ENCODE measurements around the gene IP6K2.

Gene IP6K2

DNA sequence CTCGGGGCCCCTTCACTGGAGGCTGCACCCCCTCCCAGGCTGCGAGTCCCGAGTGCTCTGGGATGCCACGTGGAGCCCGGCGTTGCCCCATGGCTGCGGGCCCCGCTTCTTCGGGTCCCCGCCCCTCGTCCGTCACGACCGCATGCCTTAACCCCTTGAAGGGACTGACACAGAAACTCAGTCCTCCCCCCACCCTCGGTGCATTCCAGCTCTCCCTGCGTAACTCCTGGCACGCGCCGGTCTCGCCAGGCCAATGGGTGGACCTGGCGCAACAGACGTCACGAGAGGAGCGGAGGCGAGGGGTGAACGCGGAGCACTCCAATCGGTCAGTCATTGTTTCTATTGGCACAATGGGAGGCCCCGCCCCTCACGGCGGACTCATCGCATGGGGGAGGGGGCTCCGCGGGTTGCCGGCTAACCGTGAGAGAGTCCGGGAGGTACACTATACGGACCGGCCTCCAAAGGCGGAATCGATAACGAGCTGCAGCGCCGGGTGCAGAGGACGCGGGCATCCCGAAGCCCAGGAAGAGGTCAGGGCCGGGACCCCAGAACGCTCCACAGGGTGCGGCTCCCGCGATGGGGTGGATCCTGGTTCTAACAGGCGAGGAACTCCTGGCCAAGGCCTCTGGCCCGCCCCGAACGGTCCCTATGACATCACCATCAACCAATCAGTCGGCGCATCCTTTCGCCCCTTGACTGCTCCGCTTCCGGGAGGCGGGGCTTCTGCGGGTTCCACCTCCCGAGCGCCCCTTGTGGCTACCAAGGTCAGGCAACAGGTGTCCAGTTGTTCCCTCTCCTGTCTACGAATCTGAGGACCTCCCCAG lies 53.3 kb downstream of the IP6K2 start:
- peak; percentile 82 for DNase-seq (ENCODE audit: low read depth)

DNA sequence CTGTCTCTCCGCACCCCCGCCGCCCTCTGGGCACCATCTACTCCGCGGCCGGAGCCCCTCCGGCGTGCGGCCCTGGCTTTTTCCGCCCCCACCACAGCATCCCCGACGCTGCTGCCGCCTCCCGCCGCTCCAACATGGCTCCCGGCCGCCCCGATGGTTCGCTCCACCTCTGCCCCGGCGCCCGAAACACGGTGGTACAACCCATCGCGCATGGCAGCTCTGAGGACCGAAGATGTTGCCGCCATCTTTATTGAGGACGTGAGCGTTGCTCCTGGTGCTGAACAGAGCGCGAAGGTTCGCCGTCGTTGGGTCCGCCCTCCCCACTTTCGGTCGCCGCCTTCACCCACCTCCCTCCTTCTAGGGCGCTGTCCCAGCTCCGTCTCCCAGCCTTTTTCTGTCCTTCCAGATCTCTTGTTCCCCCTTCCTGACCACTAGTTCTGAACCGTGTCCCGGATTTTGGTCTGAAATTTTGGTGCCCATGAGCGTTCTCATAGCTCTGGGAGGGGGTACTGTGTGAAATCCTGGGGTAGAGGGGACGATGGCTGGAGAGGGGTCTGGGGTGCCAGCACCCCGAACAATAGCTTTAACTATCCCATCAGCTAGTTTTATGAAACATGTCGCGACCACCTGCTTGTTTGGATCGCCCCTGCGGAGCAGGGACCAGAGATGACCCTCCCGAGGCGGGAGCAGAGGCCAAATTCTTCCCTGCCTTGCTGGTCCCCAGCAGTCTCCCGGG lies 54.1 kb downstream of the IP6K2 start, which contains the start of gene CELSR3:
Gene CELSR3, minus strand, starts transcription at position 134 of the 736 bp plus-strand sequence. CDS start 252 bp downstream, outside the sequence.
- peak; percentile 54 for DNase-seq (ENCODE audit: low read depth)

DNA sequence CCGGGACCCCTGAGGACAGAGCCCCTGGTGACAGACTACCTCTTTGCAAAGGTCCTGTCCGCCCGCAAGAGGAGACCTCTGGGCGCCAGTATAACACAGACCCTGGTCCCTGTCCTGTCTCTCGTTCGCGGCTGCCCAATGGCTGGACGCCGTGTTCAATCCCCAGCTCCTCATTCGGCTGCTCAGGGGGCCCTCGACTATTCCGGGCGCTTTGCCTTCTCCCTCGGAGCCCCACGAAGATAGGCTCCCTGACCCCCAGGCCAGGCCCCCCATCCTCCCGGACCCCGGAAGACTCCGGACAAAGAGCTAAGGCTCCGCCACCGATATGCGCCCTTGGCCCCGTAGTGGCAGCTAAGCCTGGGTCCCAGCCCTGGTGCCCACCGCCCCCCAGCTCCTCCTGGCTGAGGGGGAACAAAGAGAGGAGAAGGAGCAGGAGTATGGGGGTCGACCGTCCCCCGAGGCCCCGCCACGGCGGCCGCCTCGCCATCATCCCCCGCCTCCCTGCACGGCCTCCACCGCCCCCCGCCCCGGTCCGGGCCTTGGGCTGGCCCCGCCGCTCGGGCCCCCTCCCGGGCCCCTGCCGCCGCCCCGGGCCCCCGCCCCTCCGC lies 54.8 kb downstream of the IP6K2 start:
- no peak for DNase-seq (ENCODE audit: low read depth)

- DNase-seq (ENCODE audit: low read depth), result peak; percentile 55
These were observed 55.4 kb downstream of the IP6K2 start for GRCh38 chr3:48661501-48662144.

DNA sequence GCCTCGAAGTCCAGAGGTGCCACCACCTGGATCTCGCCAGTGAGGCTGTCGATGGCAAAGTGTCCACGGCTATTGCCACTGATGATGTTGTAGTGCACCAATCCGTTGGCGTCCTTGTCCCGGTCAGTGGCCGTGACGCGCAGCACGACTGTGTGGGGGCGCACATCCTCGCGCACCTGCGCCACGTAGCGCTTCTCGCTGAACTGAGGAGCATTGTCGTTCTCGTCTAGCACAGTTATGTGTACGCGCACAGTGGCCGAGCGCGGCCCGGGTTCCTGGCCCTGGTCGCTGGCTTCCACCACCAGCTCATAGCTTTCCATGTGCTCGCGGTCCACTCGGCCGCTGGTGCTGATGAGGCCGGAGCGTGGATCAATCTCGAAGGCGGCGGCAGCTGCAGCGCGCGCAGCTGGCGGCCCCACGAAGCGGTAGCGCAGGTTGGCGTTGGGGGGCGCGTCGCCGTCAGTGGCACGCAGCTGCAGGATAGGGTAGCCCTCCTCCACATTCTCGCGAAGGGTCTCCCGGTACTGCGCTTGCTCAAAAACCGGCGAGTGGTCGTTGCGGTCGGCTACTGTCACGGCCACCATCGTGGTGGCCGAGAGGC lies 56.1 kb downstream of the IP6K2 start:
- no peak for DNase-seq (ENCODE audit: low read depth)

DNA sequence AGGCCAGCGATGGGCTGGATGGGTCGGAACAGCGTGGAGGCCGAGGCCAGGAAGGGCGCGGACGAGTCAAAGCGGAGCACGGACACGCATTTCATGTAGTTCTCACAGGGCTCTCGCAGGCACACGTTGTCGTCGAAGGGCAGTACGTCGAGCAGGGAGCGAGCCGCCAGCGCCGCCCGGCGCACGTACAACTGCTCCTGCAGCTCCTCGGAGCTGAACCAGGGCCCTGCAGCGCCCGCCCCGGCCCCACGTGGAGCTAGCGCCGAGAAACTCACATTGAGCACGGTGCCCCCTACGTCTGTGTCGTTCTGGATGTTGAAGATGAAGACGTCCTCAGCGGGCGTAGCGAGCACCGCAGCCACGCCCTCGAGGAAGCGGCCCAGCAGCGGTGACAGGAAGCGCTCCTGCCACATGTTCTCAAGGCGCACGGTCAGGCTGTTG lies 60.2 kb downstream of the IP6K2 start:
- DNase-seq (ENCODE audit: low read depth), result no peak

DNA sequence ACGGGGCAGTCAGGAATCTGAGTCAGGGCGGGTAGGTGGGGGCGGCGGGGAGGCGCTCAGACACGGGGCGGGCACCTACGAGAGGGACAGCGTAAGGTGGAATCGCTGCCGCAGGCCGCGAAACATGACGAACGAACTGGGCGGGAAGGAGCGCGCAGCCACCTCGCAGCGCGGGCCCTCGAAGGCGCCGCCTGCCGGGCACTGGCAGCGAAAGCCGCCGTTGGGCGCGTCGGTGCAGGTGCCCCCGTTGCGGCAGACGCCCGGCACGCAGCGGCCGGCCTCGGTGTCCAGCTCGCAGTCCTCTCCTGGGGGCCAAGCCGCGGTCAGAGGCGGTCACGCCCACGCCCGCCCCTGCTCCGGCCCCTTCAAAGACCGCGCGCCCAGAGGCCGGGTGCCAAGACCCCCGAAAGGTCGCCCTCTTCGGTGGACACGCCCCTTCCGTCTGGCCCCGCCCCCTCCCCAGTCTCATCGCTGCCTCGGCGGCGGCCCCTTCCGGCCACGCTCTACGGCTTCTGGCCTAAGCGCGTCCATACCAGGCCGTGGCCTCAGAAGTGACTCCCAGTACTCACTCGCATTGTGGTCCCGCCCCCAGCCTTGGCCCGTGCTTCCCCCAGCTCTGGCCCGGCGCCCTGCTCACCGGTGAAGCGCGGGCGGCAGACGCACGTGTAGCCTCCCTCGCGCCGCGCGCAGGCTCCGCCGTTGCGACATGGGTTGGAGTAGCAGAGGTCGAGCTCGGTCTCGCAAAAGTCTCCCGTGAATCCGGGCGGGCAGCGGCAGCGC lies 60.8 kb downstream of the IP6K2 start:
- DNase-seq (ENCODE audit: low read depth), result peak; percentile 77

GRCh38 chr3:48655606-48656005 lies 61.4 kb downstream of the IP6K2 start:
- no peak for DNase-seq (ENCODE audit: low read depth)

DNA sequence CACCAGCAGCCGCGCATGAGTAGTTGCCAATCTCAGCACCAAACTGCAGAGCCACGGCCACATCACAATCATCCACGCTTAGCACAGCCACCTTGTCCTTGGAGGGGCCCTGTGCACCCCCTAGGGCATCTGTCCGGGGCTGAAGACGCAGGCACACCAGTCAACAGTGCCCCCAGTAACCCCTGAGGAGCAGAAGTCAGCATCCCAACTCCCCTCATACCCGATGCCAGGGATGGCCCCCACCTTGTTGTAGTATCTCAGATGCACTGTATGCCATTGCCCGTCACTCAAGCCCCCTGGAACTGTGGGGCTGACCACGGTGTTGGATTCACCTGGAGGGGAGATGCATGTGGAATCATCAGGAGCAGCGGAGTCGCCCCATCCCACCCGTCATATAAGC lies 62.0 kb downstream of the IP6K2 start:
- DNase-seq (ENCODE audit: low read depth), result no peak

DNA sequence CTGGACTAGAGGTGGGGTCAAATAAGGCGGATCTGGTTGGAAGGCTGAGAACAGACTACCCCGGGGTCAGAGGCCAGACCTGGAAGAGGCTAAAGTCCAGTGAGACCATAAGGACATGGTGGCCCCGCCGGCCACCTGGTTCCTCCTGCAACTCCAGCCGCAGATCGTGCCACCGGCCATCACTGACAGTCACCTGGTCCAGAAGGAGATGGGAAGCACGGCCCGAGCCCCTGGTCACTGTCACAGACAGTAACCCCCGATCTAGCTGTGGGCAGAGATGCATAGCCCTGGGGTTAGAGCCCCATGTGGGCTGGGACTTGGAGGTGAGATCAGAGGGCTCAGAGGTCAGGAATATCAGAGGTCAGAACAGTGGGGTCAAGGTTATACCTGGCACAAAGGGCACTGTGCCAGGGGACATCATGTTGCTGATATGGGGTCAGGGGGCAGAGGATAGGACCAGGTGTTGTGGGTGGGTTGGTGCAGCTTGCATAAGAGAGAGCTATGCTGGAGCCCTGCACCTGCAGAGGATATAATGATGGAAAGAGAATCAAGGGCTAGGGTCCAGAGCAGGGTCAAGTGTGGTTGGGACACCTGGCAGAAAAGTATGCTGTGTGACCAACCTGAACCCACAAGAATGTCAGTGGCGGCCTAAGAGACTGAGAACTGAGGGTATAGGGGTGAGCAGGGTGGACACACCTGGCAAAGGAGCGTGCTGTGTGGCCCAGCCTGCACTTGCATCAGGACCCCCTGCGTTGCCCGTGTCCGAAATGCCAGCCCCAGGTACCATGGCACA lies 63.9 kb downstream of the IP6K2 start:
- no peak for DNase-seq (ENCODE audit: low read depth)

DNA sequence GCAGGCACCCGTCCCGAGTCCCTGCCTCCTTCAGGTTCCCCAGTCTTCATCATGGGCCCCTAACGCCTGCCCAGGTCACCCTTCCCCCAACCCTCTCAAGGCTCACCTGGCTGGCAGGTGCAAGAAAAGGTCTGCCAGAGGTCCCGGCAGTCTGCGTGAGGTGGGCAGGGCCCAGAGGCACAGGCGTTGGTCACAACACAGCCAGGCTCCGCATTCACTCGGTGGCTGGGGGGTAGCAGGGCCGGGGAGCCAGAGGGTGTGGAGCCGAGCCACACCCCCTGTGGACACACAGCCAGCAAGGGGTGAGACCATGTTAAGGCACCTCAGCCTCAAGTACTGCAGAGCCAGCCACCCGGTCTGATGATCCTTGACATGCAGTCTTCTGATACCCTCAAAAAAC lies 65.2 kb downstream of the IP6K2 start:
- DNase-seq (ENCODE audit: low read depth), result no peak

GRCh38 chr3:48650723-48651122 lies 66.3 kb downstream of the IP6K2 start:
- no peak for DNase-seq (ENCODE audit: low read depth)

DNA sequence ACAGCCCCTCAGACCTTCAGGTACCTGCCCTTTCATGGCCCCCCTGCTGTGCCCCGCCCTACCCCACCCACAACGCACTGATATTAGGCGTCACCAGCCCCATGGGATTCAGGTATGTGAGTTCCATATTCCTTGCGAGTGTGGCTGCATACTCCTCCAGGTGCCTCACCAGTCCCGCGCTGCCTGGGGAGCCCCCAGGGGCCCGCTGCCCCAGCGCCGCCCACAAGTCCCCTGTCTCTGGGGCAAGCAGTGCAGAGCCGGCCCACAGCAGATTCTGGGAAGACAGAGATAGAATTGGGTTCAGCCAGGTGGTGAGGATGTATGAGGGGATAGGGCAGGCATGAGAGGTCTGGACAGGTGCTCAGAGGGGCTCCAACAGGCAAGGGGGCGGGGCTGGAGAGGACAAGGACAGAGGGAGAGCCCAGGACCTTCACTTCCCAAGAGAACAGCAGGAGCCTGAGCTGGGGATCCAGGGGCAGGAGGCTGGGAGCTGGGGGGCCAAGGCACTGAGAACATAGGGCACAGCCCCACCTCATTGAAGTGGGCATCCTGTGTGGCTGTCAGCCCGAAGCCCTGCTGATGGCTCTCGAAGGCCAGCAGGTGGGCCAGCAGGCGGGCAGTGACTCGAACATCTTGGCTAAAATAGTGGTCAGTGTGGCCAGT lies 68.7 kb downstream of the IP6K2 start:
- DNase-seq (ENCODE audit: low read depth), result no peak

DNA sequence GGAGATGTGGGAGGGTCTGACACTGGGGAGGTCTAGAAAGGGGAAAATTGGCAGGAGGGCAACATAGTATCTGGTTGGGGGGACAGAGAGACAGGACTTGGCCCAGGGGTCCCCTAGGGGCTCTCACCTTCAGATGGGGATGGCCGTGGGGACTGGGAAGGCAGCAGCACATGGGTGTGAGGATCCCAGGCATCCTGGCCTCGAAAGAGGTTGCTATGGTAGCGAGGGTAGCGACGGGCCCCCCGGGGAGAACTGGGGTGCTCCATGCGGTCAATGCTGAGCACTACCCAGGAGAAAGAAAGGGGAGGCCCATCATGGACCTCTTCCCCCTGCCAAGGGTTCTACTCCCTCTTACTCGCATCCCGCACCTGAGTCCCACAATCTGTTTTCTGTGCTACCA lies 69.3 kb downstream of the IP6K2 start:
- no peak for DNase-seq (ENCODE audit: low read depth)

DNA sequence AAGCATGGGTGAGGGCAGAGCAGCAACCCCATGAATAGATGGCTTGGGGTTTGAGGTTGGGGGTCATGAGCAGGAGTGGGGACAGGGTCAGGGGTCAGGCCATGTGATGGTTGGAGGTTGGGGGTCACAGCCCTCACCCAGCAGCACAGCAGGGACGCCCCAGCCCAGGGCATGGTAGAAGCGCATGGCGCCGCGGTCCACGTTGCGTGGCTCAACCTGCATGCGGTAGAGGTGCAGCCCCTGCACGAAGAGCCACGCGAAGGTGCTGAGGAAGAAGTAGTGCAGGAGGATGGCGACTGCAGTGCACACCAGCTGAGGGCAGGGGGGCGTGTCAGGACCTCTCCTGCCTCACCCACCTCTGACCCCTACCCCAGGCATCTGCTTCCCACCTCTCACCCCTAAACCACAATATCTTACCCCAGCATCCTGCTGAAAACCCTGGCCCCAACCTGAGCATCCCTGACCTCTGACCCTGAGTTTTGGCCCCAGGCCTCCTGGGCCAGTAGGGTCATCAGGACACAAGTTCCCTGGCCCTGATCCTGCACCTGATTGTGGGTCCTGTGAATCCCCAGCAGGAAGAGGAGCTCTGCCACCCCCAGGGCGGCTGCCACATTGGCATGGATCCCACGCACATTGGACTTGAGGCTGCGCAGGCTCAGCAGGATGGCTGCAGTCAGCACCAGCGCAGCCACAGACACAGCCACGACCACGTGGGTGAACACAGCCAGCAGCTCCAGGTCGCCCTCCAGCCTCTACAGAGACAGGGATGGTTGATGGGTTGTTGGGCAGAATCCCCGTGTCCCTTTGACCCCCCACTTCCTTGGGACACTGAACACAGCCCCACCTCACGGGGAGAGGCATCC lies 71.9 kb downstream of the IP6K2 start:
- DNase-seq (ENCODE audit: low read depth), result no peak

DNA sequence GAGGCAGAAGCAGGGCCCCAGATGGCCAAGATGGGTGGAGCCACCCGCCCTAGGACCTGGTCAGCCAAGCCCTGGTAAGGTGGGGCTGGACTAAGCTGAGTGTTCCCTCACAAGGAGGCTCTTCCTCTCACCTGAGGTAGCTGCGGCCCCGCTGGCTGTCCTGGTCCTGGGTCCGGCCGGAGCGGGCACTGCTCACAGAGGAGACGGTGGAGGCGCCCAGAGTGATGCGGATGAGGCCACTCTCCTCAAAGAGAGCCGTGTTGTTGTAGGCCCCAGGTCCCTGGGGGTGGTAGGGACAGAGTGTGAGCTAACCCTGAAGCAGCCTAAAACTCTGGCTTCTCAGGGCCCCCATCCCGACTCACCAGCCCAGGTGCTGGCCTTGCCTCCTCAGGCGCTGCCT lies 74.4 kb downstream of the IP6K2 start:
- DNase-seq (ENCODE audit: low read depth), result no peak

GRCh38 chr3:48641396-48641795 lies 75.6 kb downstream of the IP6K2 start:
- DNase-seq (ENCODE audit: low read depth), result no peak

DNA sequence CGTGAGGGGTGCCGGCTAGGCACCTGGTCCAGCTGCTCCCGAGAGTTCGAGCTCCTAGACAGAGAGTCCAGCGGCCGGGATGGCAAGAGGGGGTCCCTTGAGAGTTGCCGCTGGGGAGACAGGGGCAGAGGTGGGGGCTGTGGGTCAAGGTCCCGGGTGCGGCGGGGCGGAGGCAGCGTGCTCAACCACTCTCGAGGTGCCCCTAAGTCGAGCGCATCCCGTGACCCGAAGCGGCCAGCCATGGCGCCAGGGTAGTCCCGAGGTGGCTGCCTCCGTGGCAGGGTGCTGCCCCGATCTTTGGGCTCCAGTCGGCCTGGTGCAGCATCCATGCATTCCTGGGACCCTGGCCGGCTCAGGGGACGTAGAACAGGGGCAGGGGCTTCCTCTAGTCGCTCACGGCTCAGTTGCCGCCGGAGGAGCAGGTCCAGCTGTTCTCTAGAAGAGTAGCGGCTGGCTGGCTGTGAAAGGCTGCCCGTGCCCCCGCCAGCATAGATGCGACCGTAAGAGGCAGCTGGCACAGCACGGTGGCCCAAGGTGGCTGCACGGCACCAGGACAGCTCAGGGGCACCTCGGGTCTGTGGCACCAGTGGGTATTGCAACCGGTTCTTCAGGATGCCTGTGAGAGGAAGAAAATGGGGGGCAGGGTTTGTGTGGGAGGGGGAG lies 76.9 kb downstream of the IP6K2 start:
- DNase-seq (ENCODE audit: low read depth), result no peak

Data from T-helper 22 cell (primary cell).